HG03103 (cell line): ENCODE results near the gene NCAPD3.

Experiments used
- ATAC-seq: cut with Tn5 transposase; IDR thresholded peaks from one replicate; pipeline ENCODE4 v1.9.1; 2021; ENCODE audit warnings: low read depth; ENCODE audit not compliant: unreplicated experiment

The NCAPD3 gene

DNA sequence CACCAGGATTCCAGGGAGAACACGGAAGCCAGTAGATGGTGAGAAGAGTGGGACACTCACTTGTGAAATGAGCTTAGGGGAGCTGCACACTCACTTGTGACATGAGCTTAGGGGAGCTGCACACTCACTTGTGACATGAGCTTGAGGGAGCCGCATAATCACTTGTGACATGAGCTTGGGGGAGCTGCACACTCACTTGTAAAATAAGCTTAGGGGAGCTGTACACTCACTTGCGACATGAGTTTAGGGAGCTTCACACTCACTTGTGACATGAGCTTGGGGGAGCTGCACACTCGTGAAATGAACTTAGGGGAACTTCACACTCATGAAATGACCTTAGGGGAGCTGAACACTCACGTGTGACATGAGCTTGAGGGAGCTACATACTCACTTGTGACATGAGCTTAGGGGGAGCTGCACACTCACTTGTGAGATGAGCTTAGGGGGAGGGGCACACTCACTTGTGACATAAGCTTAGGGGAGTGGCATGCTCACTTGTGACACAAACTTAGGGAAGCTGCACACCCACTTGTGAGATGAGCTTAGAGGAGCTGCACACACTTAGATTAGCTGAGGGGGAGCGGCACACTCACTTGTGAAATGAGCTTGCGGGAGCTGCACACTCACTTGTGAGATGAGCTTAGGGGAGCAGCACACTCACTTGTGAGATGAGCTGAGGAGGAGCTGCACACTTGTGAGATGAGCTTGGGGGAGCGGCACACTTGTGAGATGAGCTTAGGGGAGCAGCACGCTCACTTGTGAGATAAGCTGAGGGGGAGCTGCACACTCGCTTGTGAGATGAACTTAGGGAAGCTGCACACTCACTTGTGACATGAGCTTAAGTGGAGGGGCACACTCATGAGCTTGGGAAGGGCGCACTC lies 59.0 kb downstream of the NCAPD3 start:
- no peak for ATAC-seq

DNA sequence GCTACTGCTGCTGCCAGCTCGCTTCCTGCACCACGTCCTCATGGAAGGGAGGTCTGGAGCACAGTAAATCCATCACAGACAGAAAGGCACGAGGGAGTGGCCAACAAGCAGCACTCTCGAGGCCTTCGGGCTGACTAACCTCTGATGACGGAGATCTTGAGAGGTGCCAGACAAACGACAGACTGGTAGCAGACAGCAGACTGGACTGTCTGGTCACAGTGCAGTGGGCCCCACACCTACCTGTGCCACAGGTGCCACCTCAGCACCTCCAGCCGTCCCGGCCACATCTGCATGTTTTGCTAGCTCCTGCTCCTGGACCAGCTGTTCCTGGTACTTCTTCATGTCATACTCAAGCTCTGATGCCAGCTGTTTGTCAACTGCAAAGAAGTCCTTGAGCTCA lies 64.1 kb downstream of the NCAPD3 start:
- no peak for ATAC-seq

DNA sequence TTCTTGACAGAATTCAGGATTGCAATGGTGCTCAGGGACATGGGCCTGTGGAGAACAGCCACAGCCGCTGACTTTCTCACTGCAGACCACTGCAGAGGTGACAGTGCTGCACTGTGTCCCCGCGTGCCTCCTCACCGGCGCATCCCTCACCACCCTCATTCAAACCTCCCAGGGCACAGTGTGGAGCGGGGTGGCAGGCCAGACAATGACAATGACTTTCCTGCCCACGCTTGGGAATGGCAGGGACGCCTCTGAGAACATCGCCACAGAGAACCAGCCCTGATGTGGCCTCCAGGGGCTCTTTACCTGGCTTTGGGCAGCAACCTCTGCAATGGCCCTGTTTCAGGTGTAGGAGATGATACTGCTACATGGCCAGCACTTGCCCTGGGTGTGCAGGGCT lies 65.7 kb downstream of the NCAPD3 start:
- no peak for ATAC-seq

DNA sequence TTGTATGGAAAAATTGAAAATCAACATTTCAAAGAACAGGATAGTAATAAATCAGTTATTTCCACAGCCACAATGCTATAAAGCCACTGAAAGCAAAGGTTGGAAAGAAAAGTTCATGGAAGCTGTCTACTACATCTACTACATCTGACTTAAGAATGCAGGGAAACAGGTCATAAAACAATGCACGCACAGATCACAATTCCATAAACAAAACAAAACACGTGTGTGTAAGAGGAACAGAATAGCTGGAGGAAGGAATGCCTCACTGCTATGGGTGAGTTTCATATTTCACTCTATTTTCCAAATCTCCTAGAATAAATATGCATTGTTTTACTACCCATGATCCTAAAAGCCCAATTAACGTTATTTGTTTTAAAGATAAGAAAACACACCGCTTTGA lies 66.3 kb downstream of the NCAPD3 start:
- no peak for ATAC-seq

DNA sequence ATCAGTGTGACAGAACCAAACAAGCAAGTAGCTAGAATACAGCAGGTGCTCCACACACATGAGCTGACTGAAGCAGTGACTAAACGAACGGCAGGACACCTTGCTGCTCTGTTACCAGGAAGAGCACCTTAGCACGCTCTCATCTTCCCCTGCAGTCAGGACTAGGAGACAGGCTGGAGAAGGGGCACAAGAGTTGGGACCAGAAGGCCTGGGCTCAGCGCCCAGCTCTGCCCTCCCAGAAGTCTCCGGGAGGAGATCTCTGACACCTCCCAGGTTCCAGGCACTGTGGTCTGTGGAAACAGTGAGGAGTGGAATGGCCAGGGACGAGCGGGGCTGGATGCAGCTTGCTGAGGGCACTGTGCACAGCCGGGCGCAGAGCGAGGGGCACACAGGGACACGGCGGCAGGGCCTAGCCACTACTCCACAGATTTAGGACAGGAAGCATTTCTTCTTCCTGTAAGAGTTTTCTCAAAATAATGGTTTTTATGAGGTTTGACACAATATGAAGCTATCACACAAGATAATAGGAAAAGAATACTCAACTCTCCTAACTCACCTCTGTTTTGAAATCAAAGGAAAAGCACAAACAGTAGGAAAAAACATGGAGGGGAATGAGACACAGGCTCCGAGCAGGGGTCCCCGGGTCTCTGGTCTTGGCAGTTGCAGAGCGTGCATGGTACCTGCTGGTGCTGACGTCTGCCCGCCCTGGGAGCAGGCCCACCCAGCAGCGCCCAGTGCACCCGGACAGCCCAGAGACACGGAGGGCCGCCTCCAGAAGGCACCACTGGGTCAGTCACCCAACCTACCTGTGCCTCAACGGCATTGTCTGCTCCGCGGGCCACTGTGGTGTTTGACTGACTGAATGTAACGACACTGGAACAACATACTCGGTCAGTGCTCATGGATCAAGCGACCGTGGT lies 67.6 kb downstream of the NCAPD3 start:
- no peak for ATAC-seq

DNA sequence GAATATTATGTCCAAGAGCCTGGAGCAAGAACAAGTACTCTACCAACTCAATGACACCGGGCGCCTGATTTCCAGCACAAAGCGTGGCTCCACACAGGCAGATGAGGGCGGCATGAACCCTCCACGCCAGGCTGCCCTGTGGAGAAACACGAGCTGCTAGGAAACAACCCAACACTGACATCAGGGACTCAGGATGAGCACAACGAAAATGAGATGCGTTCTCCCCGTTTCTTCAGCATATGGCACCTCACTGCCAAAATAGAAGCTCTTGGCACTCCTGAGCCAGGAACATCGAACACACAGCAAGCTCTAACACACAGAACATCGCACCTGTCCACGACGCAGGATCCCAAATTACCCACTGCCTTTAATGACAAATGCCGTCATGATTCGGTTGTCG lies 68.3 kb downstream of the NCAPD3 start:
- no peak for ATAC-seq

DNA sequence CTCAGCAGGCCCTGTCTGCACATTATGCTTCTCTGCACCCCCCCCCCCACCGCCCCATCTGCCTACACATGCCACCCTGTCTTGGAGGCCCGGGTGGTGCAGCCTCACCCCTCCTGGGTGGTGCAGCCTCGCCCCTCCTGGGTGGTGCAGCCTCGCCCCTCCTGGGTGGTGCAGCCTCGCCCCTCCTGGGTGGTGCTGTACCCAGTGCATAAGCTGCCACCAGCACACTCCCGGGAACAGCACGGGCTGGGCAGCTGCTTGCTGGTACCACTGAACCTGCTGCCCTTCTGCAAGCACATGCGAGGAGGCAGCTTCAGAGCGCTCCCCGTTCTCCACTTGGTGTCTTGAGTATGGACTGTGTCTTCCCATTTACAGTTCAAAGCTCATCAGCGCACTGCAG lies 69.3 kb downstream of the NCAPD3 start:
- no peak for ATAC-seq

DNA sequence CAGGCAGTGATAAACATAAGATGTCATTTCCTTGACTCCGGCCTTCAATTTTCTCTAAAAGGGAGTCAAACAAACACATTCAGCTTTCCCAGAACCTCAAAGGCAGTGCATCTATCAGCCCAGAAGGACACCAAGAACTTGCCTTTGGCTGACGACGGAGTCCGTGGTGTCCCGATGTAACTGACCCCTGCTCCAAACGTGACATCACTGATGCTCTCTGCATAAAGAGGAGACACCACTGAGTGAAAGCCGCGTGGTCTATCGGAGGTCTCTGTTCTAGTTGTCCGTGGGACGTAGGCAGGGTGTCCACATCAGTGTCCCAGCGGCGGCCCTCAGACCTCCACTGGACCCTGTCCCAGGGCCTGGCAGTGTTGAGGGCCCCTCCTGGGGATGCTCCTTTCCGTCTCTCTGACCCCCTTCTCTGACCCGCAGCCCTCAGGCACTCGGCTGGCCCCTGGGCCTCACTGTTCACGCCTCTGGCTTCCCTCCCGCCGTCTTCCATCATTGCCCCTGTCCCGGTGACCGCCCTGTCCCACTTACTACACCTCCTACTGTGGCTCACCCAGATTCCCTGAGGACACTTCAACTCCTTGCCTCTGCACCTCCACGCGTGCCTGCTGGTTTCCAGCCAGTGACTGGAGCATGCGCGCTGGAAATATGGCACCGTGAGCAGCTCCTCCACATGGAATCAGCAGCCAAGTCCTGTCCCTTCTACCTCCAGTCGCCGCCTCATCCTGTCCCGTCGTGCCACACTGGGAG lies 70.4 kb downstream of the NCAPD3 start:
- no peak for ATAC-seq

DNA sequence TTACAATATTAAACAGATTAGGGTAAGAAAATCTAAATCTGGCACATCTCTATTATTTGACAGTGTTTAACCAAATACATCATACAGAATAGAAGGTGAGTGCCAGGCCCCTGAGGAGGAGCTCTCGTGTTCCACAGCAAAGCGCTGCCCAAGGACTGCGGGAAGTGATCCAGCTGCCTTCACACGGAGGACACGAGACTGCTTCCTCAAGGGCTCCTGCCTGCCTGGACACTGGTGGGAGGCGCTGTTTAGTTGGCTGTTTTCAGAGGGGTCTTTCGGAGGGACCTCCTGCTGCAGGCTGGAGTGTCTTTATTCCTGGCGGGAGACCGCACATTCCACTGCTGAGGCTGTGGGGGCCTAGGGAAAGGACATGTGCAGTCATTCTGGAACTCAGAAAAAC lies 71.1 kb downstream of the NCAPD3 start:
- no peak for ATAC-seq

DNA sequence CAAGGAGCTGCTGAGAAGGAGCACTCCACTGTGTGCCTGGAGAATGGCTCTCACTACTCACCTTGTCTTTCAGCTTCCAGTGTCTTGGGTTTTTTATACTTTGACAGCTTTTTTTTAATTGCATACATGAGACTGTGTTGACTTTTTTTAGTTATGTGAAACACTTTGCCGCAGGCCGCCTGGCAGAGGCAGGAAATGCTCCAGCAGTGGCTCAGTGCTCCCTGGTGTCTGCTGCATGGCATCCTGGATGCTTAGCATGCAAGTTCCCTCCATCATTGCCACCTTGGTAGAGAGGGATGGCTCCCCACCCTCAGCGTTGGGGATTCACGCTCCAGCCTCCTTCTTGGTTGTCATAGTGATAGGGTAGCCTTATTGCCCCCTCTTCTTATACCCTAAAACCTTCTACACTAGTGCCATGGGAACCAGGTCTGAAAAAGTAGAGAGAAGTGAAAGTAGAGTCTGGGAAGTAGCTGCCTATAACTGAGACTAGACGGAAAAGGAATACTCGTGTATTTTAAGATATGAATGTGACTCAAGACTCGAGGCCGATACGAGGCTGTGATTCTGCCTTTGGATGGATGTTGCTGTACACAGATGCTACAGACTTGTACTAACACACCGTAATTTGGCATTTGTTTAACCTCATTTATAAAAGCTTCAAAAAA lies 72.6 kb downstream of the NCAPD3 start:
- ATAC-seq: no peak

DNA sequence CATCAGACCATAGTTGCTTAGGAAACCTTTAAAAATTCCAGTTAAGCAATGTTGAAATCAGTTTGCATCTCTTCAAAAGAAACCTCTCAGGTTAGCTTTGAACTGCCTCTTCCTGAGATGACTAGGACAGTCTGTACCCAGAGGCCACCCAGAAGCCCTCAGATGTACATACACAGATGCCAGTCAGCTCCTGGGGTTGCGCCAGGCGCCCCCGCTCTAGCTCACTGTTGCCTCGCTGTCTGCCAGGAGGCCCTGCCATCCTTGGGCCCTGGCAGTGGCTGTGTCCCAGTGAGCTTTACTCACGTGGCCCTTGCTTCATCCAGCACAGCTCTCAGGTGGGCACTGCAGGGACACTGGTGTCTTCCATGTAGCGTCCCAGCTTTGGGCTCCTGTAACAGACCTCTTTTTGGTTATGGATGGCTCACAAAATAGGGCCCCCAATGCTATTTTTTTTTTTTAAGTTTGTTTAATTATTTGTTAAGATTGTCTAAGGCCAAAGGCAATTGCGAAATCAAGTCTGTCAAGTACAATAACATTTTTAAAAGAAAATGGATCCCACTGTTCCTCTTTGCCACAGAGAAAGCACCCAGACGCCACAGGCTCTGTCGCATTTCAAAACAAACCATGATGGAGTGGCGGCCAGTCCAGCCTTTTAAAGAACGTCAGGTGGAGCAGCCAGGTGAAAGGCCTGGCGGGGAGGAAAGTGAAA lies 73.4 kb downstream of the NCAPD3 start:
- no peak for ATAC-seq

DNA sequence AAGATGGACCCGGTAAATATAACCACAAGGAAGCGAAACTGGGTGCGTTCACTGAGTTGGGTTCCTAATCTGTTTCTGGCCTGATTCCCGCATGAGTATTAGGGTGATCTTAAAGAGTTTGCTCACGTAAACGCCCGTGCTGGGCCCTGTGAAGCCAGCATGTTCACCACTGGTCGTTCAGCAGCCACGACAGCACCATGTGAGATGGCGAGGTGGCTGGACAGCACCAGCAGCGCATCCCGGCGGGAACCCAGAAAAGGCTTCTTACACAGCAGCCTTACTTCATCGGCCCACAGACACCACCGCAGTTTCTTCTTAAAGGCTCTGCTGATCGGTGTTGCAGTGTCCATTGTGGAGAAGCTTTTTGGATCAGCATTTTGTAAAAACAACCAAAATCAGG lies 74.4 kb downstream of the NCAPD3 start:
- ATAC-seq: no peak

DNA sequence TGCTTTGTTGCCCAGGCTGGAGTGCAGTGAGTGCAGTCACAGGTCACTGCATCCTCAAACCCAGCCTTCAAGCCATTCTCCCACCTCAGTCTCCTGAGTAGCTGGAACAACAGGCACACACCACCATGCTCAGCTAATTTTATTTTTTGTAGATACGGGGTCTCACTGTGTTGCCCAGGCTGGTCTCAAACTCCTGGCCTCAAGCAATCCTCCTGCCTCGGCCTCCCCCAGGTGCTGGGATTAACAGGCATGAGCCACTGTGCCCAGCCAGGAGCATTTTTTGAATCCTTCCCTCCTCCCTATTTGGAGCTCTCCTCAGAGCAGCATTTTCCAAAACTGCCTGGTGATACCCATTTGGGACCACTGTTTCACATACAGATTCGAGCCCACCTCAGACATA lies 77.2 kb downstream of the NCAPD3 start:
- no peak for ATAC-seq

DNA sequence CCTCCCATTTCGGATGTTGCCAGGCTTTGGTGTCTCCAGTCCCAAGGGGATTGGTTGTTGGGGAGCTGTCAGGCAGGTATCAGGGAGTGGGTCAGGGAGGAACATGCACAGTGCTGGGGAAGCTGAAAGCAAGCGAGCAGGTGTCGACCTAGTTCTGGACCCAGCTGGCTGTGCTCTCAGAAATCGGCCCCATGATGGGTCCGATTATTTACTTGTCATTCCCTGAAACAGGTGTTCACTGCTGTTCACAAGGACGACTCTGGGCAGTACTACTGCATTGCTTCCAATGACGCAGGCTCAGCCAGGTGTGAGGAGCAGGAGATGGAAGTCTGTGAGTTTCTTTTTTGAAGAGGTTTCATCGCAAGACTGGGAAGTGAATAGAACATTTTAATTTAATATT lies 78.1 kb downstream of the NCAPD3 start:
- no peak for ATAC-seq

DNA sequence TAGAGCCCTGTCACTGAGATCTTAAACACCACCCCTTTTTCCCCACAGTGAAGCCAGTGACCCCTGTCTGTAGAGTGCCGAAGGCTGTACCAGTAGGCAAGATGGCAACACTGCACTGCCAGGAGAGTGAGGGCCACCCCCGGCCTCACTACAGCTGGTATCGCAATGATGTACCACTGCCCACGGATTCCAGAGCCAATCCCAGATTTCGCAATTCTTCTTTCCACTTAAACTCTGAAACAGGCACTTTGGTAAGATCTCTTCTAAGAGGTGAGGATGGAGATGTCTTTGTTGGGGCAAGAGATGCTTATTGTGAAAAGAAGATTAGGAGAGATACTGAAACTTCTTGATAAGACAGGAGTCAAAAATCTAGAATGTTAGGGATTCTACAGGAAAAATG lies 79.0 kb downstream of the NCAPD3 start:
- no peak for ATAC-seq

DNA sequence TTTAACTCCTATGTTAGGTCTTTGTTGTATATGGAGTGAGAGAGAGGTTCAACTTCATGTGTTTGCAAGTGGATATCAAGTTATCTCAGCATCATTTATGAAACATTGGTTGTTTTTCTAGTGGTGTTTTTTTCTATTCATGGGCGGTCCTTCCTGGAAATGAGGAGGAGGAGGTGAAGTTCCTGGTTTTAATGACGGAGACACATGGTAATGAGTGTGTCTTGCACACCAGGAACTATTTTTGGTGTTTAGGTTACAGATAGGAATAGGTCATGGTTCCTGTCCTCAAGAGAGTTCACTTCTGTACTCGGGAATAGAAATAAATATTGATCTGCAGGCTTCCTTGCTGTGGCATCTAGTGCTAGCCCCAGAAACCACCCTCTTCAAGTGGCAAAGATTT lies 80.0 kb downstream of the NCAPD3 start:
- no peak for ATAC-seq

DNA sequence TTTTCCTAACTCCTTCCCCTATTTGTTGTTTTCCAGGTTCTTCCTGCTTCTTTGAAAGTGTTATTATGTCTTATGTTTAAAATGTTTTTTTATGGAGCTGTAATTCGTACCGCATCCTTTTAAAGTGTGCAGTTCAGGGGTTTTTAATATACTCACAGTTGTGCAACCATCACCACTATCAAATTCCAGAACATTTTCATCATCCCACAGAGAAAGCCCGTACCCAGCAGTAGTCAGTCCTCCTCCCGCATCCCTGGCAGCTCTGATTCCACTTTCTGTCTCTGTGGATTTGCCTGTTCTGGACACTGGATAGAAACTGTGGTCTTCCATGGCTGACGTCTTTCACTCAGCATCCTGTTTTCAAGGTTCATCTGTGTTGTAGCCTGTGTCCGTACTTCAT lies 81.2 kb downstream of the NCAPD3 start:
- ATAC-seq: no peak

DNA sequence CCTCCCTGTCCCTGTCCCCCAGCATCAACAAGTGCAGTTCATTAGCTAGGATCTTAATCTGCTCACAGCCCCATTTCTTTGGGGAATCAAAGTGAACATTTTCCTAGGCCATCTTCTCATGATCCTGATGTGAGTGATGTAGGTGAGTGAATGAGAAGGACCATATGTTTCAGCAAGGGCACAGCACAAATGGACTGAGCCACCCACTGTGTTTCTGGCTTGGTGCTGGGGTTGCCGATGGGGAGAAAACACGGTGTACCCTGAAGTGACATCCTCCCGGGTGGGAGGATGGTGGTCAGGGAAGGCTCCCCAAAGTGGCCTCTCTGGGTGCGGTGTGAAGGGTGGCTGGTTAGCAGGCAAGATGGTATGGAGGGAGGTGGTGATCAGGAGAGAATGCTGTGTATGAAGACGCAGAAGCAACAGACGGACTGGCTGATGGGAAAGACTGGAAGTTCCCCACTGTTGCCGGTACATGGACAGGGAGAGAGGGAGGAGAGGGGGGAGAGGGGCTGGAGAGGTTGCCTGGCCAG lies 82.7 kb downstream of the NCAPD3 start:
- ATAC-seq: no peak

DNA sequence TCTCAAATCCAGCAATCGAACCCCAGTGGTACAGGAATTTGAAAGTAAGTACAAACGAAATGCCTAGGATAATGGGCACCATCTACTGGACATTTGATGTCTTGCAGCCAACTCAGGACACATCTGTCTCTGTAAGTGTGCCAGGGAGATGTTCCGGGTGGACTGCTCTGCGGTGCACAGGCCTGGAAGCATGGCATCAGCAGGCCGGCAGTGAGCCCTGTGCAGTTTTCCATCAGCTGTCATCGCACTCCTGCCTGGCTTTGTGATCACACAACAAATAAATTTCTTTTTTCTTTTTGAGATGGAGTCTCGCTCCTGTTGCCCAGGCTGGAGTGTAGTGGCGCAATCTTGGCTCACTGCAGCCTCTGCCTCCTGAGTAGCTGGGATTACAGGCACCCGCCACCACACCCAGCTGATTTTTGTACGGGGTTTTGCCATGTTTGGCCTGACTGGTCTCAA lies 83.9 kb downstream of the NCAPD3 start:
- peak; percentile 67 for ATAC-seq
